A549 (cell line): ENCODE results near the gene MAGEB2.

ENCODE experiments used
- CBX8 ChIP-seq: fragments of 200-600 bp; sonication (generic); IDR thresholded peaks from 2 replicates; pipeline ENCODE4 v1.6.1; 2016
- CEBPB ChIP-seq, 2 experiments: fragments of >200 bp in 1 of 2; sonication (Bioruptor Twin) in 1 of 2; formaldehyde crosslinking in 1 of 2; IDR thresholded peaks; 2 replicates each; pipeline ENCODE4 v1.6.1; 2012 to 2016
- CTCF ChIP-seq: fragments of >200 bp; sonication (Bioruptor Twin); formaldehyde crosslinking; IDR thresholded peaks from 3 replicates; pipeline ENCODE4 v1.5.1; 2016
- JUN ChIP-seq, 2 experiments: fragments of >200 bp; sonication (Bioruptor Twin); formaldehyde crosslinking; IDR thresholded peaks; 2 replicates in 1 of 2; 3 replicates in 1 of 2; pipeline ENCODE4 v1.6.1; 2016 to 2017
- MAZ ChIP-seq: fragments of 150-350 bp; IDR thresholded peaks from 2 replicates; pipeline ENCODE4 v1.6.1; 2014; ENCODE audit warnings: antibody characterized with exemption, low read depth, low read length, borderline replicate concordance
- POLR2A ChIP-seq: IDR thresholded peaks from 2 replicates; pipeline ENCODE4 v1.6.1; 2012; ENCODE audit warnings: mild to moderate bottlenecking, low read length
- RAD21 ChIP-seq, 2 experiments: fragments of >200 bp in 1 of 2; sonication (Bioruptor Twin) in 1 of 2; formaldehyde crosslinking in 1 of 2; IDR thresholded peaks in 1 of 2; conservative IDR thresholded peaks in 1 of 2; 2 replicates in 1 of 2; 3 replicates in 1 of 2; pipeline ENCODE4 v1.6.1; 2012 to 2018; ENCODE audit warnings: inconsistent platforms in 1 of 2
- RCOR1 ChIP-seq: fragments of 150-350 bp; IDR thresholded peaks from 2 replicates; pipeline ENCODE4 v1.6.1; 2014; ENCODE audit warnings: antibody characterized with exemption, low read length, low read depth
- ZFP36 ChIP-seq: fragments of 450-650 bp; IDR thresholded peaks from 2 replicates; pipeline ENCODE4 v1.6.1; 2014; ENCODE audit warnings: borderline replicate concordance; ENCODE audit not compliant: partially characterized antibody
- TF ChIP-seq, protein P1 (sequence below): fragments of 150-350 bp; IDR thresholded peaks from 2 replicates; pipeline ENCODE4 v1.6.1; 2014; ENCODE audit warnings: low read depth, mild to moderate bottlenecking, low read length
- TF ChIP-seq, protein P2 (sequence below): fragments of 450-650 bp; IDR thresholded peaks from 2 replicates; pipeline ENCODE4 v1.6.1; 2014; ENCODE audit warnings: antibody characterized with exemption

GRCh38 chrX:30262763-30263162 is 47.4 kb downstream of the MAGEB2 start:
- TF ChIP-seq CBX8, result no peak
- TF ChIP-seq MAZ, result no peak
- TF ChIP-seq, protein P1, sequence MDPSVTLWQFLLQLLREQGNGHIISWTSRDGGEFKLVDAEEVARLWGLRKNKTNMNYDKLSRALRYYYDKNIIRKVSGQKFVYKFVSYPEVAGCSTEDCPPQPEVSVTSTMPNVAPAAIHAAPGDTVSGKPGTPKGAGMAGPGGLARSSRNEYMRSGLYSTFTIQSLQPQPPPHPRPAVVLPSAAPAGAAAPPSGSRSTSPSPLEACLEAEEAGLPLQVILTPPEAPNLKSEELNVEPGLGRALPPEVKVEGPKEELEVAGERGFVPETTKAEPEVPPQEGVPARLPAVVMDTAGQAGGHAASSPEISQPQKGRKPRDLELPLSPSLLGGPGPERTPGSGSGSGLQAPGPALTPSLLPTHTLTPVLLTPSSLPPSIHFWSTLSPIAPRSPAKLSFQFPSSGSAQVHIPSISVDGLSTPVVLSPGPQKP, result no peak
- no peak for TF ChIP-seq CTCF
- no peak for TF ChIP-seq POLR2A
- TF ChIP-seq, protein P2, sequence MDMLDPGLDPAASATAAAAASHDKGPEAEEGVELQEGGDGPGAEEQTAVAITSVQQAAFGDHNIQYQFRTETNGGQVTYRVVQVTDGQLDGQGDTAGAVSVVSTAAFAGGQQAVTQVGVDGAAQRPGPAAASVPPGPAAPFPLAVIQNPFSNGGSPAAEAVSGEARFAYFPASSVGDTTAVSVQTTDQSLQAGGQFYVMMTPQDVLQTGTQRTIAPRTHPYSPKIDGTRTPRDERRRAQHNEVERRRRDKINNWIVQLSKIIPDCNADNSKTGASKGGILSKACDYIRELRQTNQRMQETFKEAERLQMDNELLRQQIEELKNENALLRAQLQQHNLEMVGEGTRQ, result no peak
- TF ChIP-seq JUN (IDR thresholded peaks at IDR 0.05), result no peak
- TF ChIP-seq CEBPB (IDR thresholded peaks at IDR 0.05), result no peak
- TF ChIP-seq RAD21 (conservative IDR thresholded peaks at IDR 0.05 in 1 of 2, IDR thresholded peaks at IDR 0.05 in 1 of 2), result no peak
- no peak for TF ChIP-seq RCOR1
- no peak for TF ChIP-seq ZFP36
